Measurements from ENCODE around the gene MYO3A.

- TF ChIP-seq CTCF (IDR thresholded peaks at IDR 0.05) = no peak
- TF ChIP-seq POLR2A (IDR thresholded peaks at IDR 0.05) = no peak
- TF ChIP-seq POLR2AphosphoS5 (IDR thresholded peaks at IDR 0.05) = no peak
Measured at GRCh38 chr10:26067680-26068079, 133.7 kb downstream of the MYO3A start.

All from breast epithelium (tissue), 3 donors.